Choroid plexus epithelial cell (primary cell): Measurements from ENCODE around the gene LEFTY1.

Source experiments
- DNase-seq: peaks from one replicate; pipeline ENCODE4 v3.0.0-alpha.2; 2010; ENCODE audit warnings: low read depth
- H3K4me3 ChIP-seq: 2 replicates; pipeline ENCODE4 v1.5.1; 2011; ENCODE audit warnings: low read depth, mild to moderate bottlenecking, control low read depth, low read length, moderate library complexity
- CTCF ChIP-seq: conservative IDR thresholded peaks from 2 replicates; pipeline ENCODE4 v1.5.1; 2011; ENCODE audit warnings: low read depth, mild to moderate bottlenecking, control low read depth, inconsistent platforms, low read length, moderate library complexity

LEFTY1 gene

GRCh38 chr1:225881081-225881958, 7.6 kb downstream of the LEFTY1 start:
- H3K4me3 ChIP-seq: peak overlapping the region; percentile 95
- DNase-seq: peak; percentile 30
- no peak for TF ChIP-seq CTCF

GRCh38 chr1:225880636-225881035, 8.3 kb downstream of the LEFTY1 start:
- no peak for TF ChIP-seq CTCF
- no peak for DNase-seq
- no peak overlapping the region for H3K4me3 ChIP-seq

GRCh38 chr1:225880222-225880588, 8.7 kb downstream of the LEFTY1 start:
- H3K4me3 ChIP-seq: no peak overlapping the region
- no peak for DNase-seq
- no peak for TF ChIP-seq CTCF

GRCh38 chr1:225879521-225880221, 9.3 kb downstream of the LEFTY1 start:
- H3K4me3 ChIP-seq: no peak overlapping the region
- DNase-seq: no peak
- no peak for TF ChIP-seq CTCF

- TF ChIP-seq CTCF: no peak
- DNase-seq: no peak
- H3K4me3 ChIP-seq: no peak overlapping the region
Measured at GRCh38 chr1:225878282-225878681, 10.7 kb downstream of the LEFTY1 start.

GRCh38 chr1:225877580-225877979, 11.4 kb downstream of the LEFTY1 start:
- peak; percentile 57 for DNase-seq

More at GRCh38 chr1:225877580-225877979, 11.4 kb downstream of the LEFTY1 start:
- H3K4me3 ChIP-seq: no peak overlapping the region
- TF ChIP-seq CTCF: peak; percentile 71
